CD4-positive, alpha-beta T cell treated with Interleukin-10 for 1 hour (primary cell): Measurements from ENCODE around the gene FAF2.

Source experiments
- DNase-seq: peaks from one replicate; pipeline ENCODE4 v3.0.0-alpha.2; 2020

Gene FAF2

GRCh38 chr5:176513788-176514187, 65.6 kb downstream of the FAF2 start:
- no peak for DNase-seq

GRCh38 chr5:176514244-176514950, 66.2 kb downstream of the FAF2 start:
- DNase-seq = no peak

DNA sequence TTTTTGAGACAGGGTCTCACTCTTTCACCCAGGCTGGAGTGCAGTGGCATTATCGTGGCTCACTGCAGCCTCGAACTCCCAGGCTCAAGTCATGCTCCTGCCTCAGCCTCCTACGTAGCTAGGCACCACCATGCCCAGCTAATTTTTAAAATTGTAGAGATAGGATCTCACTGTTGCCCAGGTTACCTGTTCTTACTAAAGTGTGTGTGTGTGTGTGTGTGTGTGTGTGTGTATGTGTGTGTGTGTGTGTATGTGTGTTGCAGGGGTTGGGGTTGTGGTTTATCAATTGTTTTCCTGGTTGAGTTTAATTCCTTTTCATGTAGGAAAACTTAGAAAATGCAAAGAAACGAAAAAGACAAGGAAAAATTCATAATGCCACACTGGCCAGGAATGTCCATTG, 67.2 kb downstream of the FAF2 start:
- no peak for DNase-seq

- DNase-seq = no peak
Observed at GRCh38 chr5:176517053-176517661, 69.0 kb downstream of the FAF2 start.

DNA sequence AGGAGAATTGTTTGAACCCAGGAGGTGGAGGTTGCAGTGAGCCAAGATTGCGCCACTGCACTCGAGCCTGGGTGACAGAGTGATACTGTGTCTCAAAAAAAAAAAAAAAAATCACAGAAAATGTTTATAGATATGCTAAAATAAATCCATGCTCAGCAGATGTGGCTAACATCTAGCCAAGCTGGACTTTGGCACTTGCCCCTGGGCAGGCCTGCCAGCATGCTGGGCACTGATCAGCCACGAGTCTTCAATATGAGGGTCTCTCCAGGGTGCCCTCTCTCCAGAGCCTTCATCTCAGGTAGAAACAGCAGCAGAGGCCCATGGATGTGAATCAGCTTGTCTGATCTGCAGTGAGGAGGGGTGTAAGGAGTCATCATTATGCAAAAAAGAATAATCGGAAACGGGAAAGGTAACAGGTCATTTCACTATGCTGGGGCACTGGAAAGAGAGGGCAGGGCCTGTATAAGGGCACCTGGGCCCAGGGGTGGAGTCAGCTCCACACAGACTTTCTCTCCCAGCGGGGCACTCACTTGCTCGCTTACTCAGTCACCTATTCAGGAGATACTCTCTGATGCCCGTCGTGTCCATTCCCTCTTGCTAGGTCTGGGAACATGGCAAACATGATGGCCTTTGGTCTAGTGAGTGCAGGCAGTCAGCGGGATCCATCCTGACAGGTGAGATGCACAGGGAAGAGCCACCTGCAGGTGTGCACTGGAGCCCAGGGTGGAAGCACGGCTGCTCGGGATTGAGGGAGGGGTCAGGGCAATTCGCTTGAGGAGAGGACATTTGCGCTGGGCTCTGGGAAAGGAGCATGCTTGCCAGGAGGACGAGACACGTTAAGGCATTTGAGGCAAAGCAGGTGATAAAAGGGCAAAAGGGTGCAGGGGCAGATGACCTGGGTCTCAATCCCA, 71.9 kb downstream of the FAF2 start:
- no peak for DNase-seq

GRCh38 chr5:176521286-176521685, 73.1 kb downstream of the FAF2 start:
- DNase-seq = no peak

DNA sequence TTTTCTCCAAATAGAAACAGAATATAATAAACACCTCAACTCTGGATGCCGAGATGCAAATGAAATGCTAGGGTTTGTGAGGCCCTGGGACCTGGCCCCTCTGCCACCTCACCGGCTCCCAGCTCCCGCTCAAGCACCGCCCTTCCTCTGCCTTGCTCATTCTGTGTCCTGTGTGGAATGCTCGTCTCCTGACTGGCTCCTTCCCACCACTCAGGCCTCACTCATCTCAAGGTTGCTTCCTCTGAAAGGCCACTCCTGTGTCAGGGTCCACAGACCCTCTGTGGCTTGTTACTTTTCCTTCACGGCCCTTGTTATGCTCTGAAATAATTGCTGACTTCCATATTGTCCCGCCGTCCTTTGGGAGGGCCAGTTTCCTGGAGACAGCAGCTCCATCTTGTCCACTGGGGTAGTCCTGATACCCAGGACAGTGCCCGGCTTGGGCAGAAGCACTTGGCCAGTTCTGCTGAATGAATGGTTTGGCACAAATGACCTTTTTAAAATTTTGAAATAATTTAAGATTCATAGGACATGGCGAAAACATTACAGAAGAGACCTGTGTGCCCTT, 73.6 kb downstream of the FAF2 start:
- DNase-seq = no peak

DNA sequence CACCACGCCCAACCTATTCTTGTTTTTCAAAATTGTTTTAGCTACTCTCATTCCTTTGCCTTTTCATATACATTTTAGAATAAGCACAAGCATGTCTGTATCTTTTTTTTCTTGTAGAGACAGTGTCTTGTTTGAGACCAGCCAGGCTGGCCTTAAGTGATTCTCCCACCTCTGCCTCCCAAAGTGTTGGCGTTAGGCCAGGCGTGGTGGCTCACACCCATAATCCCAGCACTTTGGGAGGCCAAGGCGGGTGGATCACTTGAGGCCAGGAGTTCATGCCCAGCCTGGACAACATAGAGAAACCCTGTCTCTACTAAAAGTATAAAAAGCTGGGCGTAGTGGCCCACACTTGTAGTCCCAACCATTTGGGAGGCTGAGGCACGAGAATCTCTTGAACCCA, 76.0 kb downstream of the FAF2 start:
- no peak for DNase-seq

GRCh38 chr5:176524987-176525386, 76.8 kb downstream of the FAF2 start:
- no peak for DNase-seq

DNA sequence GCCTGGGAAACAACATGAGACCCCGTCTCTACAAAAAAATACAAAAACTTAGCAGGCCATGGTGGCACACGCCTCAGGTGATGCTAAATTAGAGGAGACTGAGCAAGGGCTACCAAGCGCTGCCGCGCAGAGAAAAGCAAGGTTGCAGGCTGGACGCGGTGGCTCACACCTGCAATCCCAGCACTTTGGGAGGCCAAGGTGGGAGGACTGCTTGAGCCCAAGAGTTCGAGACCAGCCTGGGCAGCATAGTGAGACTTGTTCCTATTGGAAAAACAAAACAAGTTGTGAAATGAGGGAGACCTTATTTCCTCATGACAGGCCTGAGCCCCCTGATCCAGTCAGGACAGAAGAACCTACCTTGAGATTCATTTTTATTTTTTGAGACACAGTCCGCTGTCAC, 77.5 kb downstream of the FAF2 start:
- no peak for DNase-seq

- no peak for DNase-seq
Observed at GRCh38 chr5:176526462-176526861, 78.3 kb downstream of the FAF2 start.

DNA sequence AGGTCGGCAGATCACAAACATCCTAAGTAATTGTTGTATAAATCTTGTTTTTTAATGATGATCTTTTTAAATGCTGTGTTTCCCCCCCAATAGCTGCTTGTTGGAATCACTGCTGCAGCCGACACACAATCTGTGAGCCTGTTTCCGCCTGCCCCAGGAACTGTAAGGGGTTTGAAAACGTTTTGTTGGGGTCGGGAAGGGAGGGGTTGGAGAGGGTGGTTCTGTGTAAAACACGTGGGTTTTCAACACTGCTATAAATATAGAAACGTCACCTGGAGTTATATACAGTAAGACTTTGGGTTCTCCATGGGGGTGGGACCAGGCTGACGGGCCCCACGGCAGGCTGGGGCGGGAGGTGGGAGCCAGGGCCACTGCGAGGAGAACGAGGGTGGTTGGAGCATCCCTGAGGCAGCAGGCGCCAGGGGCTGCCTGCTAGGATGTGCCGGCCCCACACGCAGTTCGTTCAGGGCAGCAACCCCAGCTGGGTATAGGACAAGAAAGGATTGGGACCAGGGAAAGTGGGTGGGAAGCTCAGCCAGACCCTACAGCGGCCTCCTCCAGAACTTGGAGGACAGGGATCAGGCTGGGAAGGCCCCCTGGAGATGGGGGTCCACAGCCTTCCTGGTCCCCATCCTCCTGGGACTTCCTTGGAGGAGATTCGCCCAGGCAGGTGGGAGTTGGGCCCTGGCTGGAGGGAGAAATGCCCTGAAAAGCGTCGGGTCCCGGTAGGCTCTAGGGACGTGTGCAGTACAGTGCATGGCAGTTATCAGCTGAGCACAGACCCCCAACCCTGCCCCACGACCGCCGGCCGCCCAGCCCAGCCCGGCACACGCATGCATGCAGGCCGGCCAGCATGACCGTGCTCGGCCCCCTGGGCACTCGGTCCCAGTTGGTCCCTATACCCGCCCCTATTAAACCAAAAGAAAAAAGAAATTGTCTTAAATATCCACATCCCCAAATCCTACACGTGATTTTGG, 79.3 kb downstream of the FAF2 start:
- no peak for DNase-seq

DNA sequence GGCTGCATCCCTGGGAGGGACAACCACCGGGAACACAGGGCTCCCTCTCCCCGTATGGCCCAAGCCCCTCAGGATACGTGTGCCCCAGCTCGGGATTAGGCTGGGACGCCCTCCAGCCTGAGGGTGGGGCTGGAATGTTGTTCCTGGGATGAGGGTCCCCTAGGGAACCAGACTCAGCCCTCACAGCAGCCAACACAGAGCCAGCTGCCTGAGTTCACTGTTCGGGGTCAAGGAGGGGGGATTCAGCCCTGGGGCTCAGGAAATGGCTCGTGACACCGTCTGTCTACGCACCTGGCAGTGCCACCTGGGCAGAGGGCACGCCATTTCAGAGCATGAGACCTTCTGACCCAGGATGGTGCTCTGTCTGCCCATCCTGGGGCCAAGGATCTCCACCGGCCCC, 80.1 kb downstream of the FAF2 start:
- DNase-seq = no peak

- DNase-seq = no peak
Observed at GRCh38 chr5:176528761-176529115, 80.6 kb downstream of the FAF2 start.

DNA sequence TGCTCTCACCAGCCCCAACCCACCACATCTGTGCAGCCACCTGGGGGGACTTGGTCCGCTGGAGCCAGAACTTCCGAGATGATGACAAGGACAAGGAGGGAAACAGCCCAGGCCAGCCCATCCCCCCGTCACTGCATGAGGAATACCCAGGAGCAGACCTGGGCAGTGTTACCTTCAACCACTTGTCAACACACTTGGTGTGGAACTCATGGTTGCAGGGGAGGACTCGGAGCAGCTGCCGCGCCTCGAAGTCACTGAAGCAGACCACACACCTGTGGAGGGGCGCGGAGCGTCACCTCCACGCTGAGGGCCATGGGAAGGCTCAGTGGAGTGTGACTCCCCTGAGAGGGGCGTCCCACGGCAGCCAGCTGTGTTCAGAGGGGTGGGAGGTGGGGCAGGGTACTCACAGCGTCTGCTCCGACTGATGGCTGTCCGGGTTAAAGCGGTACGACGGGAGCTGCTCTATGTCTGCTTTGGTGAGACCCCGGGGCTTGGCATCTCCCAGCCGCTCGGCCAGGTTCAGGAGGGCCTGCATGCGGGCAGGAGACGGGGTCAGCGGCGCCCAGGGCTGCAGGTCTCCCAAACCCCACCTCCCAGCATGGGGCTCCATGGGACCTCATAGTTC, 81.0 kb downstream of the FAF2 start:
- DNase-seq = no peak

GRCh38 chr5:176529741-176530141, 81.6 kb downstream of the FAF2 start:
- DNase-seq = peak; percentile 79

GRCh38 chr5:176530393-176530982, 82.3 kb downstream of the FAF2 start:
- no peak for DNase-seq

DNA sequence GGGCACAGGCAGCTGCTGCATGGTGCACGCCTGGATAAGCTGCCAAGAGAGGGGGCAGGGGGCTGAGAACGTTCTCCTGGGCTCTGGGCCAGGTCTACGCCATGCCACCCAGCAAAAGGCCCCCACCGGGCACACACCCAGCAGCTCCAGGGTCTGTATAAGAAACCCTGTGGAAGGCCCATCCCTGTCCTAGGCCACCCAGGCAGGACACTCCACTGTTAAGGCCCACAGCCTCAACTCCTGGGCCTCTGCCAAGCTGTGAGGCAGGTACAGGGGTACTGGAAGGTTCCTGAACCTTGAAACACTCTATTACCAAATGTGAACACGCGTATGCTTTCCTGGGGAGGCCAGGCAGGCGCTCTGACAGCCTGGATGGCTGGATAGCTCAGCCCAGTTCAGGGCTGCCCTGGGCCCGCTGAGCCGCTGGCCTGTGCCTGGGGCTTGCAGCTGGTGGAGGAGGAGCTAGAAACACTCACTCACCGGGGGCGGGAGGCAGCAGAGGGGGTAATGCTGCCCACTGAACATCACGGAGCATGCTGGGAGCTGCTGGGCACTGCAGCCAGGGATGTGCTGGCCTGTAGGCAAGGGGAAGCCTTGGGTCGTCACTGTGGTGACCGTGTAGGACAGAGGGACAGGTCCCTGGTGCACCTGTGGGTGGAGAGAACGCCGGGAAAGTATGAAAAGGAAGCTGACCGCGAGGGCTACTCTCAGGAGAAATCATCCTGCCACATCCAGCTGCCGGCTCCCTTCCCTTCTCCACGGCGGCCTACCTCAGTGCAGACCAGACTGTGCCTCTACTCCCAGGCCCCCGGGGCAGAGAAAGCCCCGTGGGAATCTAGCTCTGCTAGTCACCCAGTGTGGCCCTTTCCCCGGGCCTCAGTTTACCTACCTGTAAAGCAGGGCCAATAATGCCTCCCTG, 83.1 kb downstream of the FAF2 start:
- no peak for DNase-seq

DNA sequence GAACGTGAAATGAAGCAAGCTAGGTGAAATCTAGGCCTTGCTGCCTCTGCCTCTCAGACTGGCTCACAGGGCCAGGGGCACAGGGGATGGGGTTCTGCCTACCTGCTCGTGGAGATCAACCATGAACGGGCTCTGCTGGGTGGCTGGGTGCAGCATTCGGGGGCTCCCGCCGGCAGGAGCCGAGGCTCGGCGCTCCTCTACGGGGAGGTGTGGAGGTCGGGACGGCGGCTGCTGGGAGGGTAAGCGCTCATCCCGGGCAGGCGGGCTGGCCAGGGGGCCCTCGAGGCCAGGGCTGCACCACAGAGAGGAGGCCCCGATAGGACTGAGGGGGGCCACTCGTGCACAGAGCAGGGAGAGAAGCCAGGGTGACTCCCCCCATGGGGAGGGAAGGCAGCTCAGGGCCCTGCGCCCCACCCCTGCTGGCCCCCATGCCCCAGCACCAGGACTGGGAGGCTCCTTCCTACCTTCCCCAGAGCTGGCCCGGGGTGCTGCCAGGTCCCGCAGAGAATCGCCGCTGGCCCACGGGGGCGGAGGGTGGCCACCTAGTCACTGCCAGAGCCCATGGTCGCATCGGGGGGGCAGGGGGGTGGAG, 83.8 kb downstream of the FAF2 start:
- no peak for DNase-seq

DNA sequence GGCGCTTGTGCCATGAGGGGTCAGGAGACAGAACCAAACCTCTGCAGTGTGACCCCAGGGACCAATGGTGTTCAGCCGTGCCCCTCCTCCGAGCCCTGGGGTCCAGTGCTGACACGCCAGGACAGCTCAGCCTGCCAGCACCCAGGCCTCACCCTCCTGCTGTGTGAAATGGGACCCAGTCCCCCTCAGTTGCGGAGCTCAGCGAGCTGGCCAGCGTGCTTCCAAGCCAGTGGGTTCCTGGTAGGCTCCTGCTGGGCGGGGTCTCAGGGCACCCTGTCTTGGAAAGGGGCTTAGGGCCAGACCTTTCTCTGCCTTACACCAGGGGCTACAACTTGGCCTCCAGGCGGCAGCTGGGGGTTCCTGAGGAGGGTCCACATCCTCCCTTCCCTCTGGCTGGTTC, 84.6 kb downstream of the FAF2 start:
- no peak for DNase-seq
